ENCODE data around the gene TMEM98.
"Not testable (repeated sequence)": the region's sequence is repeated elsewhere in the genome, so short reads cannot be mapped to it uniquely, and the experiment has no call there.

TMEM98 gene

GRCh38 chr17:32927724-32928585, at the start of gene TMEM98:
Gene TMEM98, plus strand, starts transcription at chr17:32928153. Its CDS starts 3,376 bp downstream, at chr17:32931529.
- DNase-seq, result peak in 1 of 2 experiments; percentile 20

GRCh38 chr17:32878211-32878610, 49.7 kb upstream of the TMEM98 start:
- peak in 1 of 2 experiments; percentile 6 for DNase-seq

GRCh38 chr17:32879134-32879533, 48.8 kb upstream of the TMEM98 start:
- DNase-seq, result no peak

- no peak for DNase-seq
Observed at GRCh38 chr17:32880671-32881453, 47.1 kb upstream of the TMEM98 start.

GRCh38 chr17:32882029-32882428, 45.9 kb upstream of the TMEM98 start:
- no peak for DNase-seq

- peak; percentile 34 to 61 for DNase-seq
Observed at GRCh38 chr17:32882734-32883133, 45.2 kb upstream of the TMEM98 start.

GRCh38 chr17:32886951-32887350, 41.0 kb upstream of the TMEM98 start:
- not testable (repeated sequence) for DNase-seq

GRCh38 chr17:32887410-32887809, 40.5 kb upstream of the TMEM98 start:
- DNase-seq, result not testable (repeated sequence)

- no peak for DNase-seq
Observed at GRCh38 chr17:32894245-32894644, 33.7 kb upstream of the TMEM98 start.

- DNase-seq, result no peak
Observed at GRCh38 chr17:32896647-32897258, 31.2 kb upstream of the TMEM98 start.

- DNase-seq, result no peak
Observed at GRCh38 chr17:32899236-32900013, 28.5 kb upstream of the TMEM98 start.

- no peak for DNase-seq
Observed at GRCh38 chr17:32901743-32902142, 26.2 kb upstream of the TMEM98 start.

GRCh38 chr17:32903774-32904673, 23.9 kb upstream of the TMEM98 start:
- DNase-seq, result peak; percentile 39 to 41

- DNase-seq, result no peak
Observed at GRCh38 chr17:32904891-32905290, 23.1 kb upstream of the TMEM98 start.

GRCh38 chr17:32907583-32907982, 20.4 kb upstream of the TMEM98 start:
- no peak for DNase-seq

GRCh38 chr17:32909787-32910369, 18.1 kb upstream of the TMEM98 start:
- DNase-seq, result peak; percentile 67 to 79

GRCh38 chr17:32910769-32911168, 17.2 kb upstream of the TMEM98 start:
- DNase-seq, result no peak

GRCh38 chr17:32912218-32912897, 15.6 kb upstream of the TMEM98 start:
- no peak for DNase-seq

- no peak for DNase-seq
Observed at GRCh38 chr17:32913593-32913992, 14.4 kb upstream of the TMEM98 start.

- DNase-seq, result peak; percentile 37 to 61
Observed at GRCh38 chr17:32914181-32914580, 13.8 kb upstream of the TMEM98 start.

All from activated CD4-positive, alpha-beta T cell treated with anti-CD3 and anti-CD28 coated beads, Interleukin-2, amount 50 U/mL, for 48 hours (primary cell).